NCI-H1417 (cell line): ENCODE data around the gene NHERF2.
"Not testable (repeated sequence)": the region's sequence is repeated elsewhere in the genome, so short reads cannot be mapped to it uniquely, and the experiment has no call there.

Source experiments
- DNase-seq, 3 experiments: peaks; one replicate each; lab custom pipeline; 2025; lab: John Stamatoyannopoulos, UW

The NHERF2 gene

GRCh38 chr16:2005646-2006045 lies 21.1 kb upstream of the NHERF2 start:
- DNase-seq: no peak

- DNase-seq: no peak
Observed at GRCh38 chr16:2006317-2006716, 20.4 kb upstream of the NHERF2 start.

- no peak for DNase-seq
Observed at GRCh38 chr16:2007081-2007836, 19.4 kb upstream of the NHERF2 start.

- DNase-seq: no peak
Observed at GRCh38 chr16:2008009-2008526, 18.6 kb upstream of the NHERF2 start.

- peak in 2 of 3 experiments; percentile 31 to 38 for DNase-seq
Observed at GRCh38 chr16:2008631-2009163, 18.0 kb upstream of the NHERF2 start.

- DNase-seq: peak in 2 of 3 experiments; percentile 59 to 72
Observed at GRCh38 chr16:2009164-2009711, 17.5 kb upstream of the NHERF2 start.

GRCh38 chr16:2009791-2010510 lies 16.8 kb upstream of the NHERF2 start, which contains the start of gene ZNF598:
Gene ZNF598 (minus strand): TSS chr16:2009821.
- peak; percentile 82 to 98 (median 84) for DNase-seq

- not testable (repeated sequence) for DNase-seq
Observed at GRCh38 chr16:2011726-2012125, 15.0 kb upstream of the NHERF2 start.

- no peak for DNase-seq
Observed at GRCh38 chr16:2013527-2013926, 13.2 kb upstream of the NHERF2 start.

- DNase-seq: no peak
Observed at GRCh38 chr16:2015117-2015946, 11.4 kb upstream of the NHERF2 start.

GRCh38 chr16:2015947-2016208 lies 10.8 kb upstream of the NHERF2 start:
- DNase-seq: no peak

- peak in 1 of 3 experiments; percentile 20 for DNase-seq
Observed at GRCh38 chr16:2016407-2016922, 10.2 kb upstream of the NHERF2 start.

GRCh38 chr16:2019518-2019920 lies 7.2 kb upstream of the NHERF2 start, which contains the start of gene NPW:
Gene NPW (plus strand): TSS chr16:2019785.
- peak; percentile 42 to 61 (median 53) for DNase-seq

GRCh38 chr16:2019921-2020831 lies 6.5 kb upstream of the NHERF2 start:
- DNase-seq: peak in 2 of 3 experiments; percentile 49 to 53

- no peak for DNase-seq
Observed at GRCh38 chr16:2022723-2023091, 4.0 kb upstream of the NHERF2 start.

- peak; percentile 88 to 98 (median 90) for DNase-seq
Observed at GRCh38 chr16:2023092-2024031, 3.3 kb upstream of the NHERF2 start.

- DNase-seq: no peak
Observed at GRCh38 chr16:2024032-2024420, 2.7 kb upstream of the NHERF2 start.

GRCh38 chr16:2025251-2025650 lies 1.5 kb upstream of the NHERF2 start:
- DNase-seq: no peak

GRCh38 chr16:2025878-2026460 lies 733 bp upstream of the NHERF2 start:
- no peak for DNase-seq
